ENCODE data around the gene CCDC18.

- TF ChIP-seq CTCF (conservative IDR thresholded peaks at IDR 0.05; ENCODE audit: low read length): no peak
- no peak for TF ChIP-seq EZH2phosphoT487 (IDR thresholded peaks at IDR 0.05; ENCODE audit: borderline replicate concordance)
Observed at GRCh38 chr1:93148001-93148400, 32.5 kb upstream of the CCDC18 start.
